RWPE2 (cell line): ENCODE results near the gene MAP3K8.
A peak's percentile ranks its signal among the peaks of the same experiment; 100 is the strongest.

ENCODE experiments used
- ATAC-seq: fragments of 200-7000 bp; cut with Tn5 transposase; 3 replicates; pipeline ENCODE4 v1.9.1; 2021; ENCODE audit warnings: low read depth
- DNase-seq: peaks from one replicate; pipeline ENCODE4 v3.0.0-alpha.2; 2020; ENCODE audit warnings: low spot score
- H3K27ac ChIP-seq: fragments of 450-650 bp; 2 replicates; pipeline ENCODE4 v1.5.1; 2017; ENCODE audit warnings: mild to moderate bottlenecking; ENCODE audit not compliant: poor library complexity, severe bottlenecking
- H3K27me3 ChIP-seq: fragments of 250-450 bp; sonication (Bioruptor Pico); 2 replicates; pipeline ENCODE4 v1.5.1; 2021; ENCODE audit warnings: mild to moderate bottlenecking, moderate library complexity; ENCODE audit not compliant: insufficient read depth, poor library complexity, severe bottlenecking
- H3K36me3 ChIP-seq: fragments of 250-450 bp; sonication (Bioruptor Pico); 2 replicates; pipeline ENCODE4 v1.5.1; 2020; ENCODE audit warnings: low read depth, mild to moderate bottlenecking, moderate library complexity
- H3K4me1 ChIP-seq: fragments of 250-450 bp; sonication (Bioruptor Pico); 2 replicates; pipeline ENCODE4 v1.5.1; 2021; ENCODE audit warnings: mild to moderate bottlenecking, moderate library complexity; ENCODE audit not compliant: insufficient read depth, poor library complexity, severe bottlenecking
- H3K4me3 ChIP-seq: fragments of 250-450 bp; sonication (Bioruptor Pico); 2 replicates; pipeline ENCODE4 v1.5.1; 2021; ENCODE audit warnings: mild to moderate bottlenecking, moderate library complexity; ENCODE audit not compliant: severe bottlenecking
- H3K9me3 ChIP-seq: fragments of 250-450 bp; sonication (Bioruptor Pico); 2 replicates; pipeline ENCODE4 v1.5.1; 2021; ENCODE audit warnings: mild to moderate bottlenecking, moderate library complexity; ENCODE audit not compliant: severe bottlenecking
- TF ChIP-seq, protein P1 (sequence below): fragments of 450-650 bp; IDR thresholded peaks from one replicate; pipeline ENCODE4 v1.5.1; 2017; ENCODE audit warnings: mild to moderate bottlenecking, moderate library complexity; ENCODE audit not compliant: poor library complexity, severe bottlenecking

The MAP3K8 gene

DNA sequence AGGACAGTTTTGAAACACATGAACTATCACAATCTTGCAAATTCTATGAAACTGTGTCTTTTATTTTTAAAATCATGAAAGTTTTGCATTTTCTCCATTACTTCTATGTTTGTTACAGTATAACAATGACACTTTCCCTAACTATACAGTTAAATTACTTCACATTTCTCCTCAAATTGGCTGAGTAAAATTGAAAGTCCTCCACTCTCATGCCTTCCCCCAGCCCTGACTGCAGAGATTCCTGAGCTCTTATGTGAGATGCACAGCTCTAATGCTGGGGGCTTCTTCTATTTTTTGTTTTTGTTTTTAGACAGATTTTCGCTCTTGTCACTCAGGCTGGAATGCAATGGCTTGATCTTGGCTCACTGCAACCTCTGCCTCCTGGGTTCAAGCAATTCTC, 22.7 kb upstream of the MAP3K8 start:
- ATAC-seq (no peak), DNase-seq (no peak)
- Histone ChIP-seq H3K27me3 (no peaks in the 10 kb centered on the region), H3K9me3 (no peaks in the 10 kb centered on the region), H3K36me3 (no peaks in the 10 kb centered on the region), H3K27ac (no peak overlapping the region), H3K4me1 (no peaks in the 10 kb centered on the region), H3K4me3 (no peak overlapping the region)
- TF ChIP-seq, protein P1, sequence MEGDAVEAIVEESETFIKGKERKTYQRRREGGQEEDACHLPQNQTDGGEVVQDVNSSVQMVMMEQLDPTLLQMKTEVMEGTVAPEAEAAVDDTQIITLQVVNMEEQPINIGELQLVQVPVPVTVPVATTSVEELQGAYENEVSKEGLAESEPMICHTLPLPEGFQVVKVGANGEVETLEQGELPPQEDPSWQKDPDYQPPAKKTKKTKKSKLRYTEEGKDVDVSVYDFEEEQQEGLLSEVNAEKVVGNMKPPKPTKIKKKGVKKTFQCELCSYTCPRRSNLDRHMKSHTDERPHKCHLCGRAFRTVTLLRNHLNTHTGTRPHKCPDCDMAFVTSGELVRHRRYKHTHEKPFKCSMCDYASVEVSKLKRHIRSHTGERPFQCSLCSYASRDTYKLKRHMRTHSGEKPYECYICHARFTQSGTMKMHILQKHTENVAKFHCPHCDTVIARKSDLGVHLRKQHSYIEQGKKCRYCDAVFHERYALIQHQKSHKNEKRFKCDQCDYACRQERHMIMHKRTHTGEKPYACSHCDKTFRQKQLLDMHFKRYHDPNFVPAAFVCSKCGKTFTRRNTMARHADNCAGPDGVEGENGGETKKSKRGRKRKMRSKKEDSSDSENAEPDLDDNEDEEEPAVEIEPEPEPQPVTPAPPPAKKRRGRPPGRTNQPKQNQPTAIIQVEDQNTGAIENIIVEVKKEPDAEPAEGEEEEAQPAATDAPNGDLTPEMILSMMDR: no peak

DNA sequence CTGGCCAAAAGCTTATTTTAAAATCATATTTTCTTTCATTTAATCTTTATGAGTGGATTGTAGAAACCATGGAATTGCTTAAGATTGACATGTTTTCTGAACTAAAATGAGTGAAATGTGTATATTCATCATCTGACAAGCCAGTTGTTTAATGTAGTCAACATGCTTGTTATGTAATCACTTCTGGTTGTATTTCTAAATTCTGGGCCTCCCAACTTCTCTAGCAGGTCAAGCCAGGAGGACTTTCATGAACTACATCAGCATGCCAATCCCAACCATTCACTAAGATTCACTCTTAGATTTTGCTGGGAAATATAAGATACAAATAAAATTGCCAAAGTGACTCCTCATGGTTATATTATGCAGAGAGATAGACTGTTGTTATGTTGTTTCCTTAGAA, 21.1 kb upstream of the MAP3K8 start:
- ATAC-seq (no peak), DNase-seq (no peak)
- Histone ChIP-seq H3K4me1 (no peaks in the 10 kb centered on the region), H3K27me3 (no peaks in the 10 kb centered on the region), H3K27ac (no peak overlapping the region), H3K36me3 (no peaks in the 10 kb centered on the region), H3K9me3 (no peaks in the 10 kb centered on the region), H3K4me3 (no peak overlapping the region)
- TF ChIP-seq, protein P1: no peak

DNA sequence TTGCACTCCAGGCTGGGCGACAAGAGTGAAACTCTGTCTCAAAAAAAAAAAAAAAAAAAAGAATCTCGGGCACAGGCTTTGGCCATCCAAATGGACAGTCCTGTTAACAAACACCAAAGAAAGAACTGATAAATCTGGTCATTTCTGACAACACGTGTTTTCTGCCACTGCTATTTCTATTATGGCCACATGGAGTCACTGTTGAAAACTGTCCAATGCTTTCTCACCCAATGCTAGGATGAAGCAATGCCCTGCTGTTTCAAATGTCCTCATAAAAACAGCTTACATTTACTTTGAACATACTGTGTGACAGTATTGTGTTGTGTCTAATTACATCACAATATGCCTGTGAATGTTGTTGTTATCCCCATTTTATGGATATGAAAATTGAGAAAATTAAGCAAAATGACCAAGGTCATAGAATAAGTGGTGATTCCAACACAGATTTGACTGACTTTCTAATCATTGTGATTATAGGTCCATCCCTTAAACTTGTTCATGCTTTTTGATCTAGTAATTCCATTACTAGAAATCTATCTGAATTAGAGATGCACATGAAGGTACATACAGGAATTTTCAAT, 19.9 kb upstream of the MAP3K8 start:
- ATAC-seq: 0 out of 3 replicates have a peak, but pooled peaks have one; percentile 31
- H3K36me3 ChIP-seq: no peaks in the 10 kb centered on the region
- H3K4me3 ChIP-seq: no peak overlapping the region
- no peak overlapping the region for H3K27ac ChIP-seq
- H3K9me3 ChIP-seq: no peaks in the 10 kb centered on the region
- DNase-seq: no peak
- H3K4me1 ChIP-seq: peaks cover 7% of the 10 kb centered on the region
- TF ChIP-seq, protein P1: peak; percentile 84
- no peaks in the 10 kb centered on the region for H3K27me3 ChIP-seq

DNA sequence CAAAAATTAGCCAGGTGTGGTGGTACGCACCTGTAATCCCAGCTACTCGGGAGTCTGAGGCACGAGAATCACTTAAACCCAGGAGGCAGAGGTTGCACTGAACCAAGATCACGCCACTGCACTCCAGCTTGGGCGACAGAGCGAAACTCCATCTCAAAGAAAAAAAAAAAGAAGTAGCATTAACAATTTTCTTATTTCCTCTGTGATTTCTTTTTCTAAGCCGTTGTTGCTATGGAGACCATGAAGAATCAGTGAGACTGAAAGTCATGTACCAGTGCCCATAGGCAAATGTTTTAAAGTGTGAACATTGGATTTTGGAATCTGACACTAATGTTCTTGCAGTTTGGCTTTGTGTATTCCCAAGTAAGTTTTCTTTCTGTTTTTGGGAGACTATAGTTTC, 18.4 kb upstream of the MAP3K8 start:
- no peak for ATAC-seq
- no peak overlapping the region for H3K27ac ChIP-seq
- H3K27me3 ChIP-seq: no peaks in the 10 kb centered on the region
- TF ChIP-seq, protein P1: no peak
- no peaks in the 10 kb centered on the region for H3K36me3 ChIP-seq
- H3K4me3 ChIP-seq: no peak overlapping the region
- peaks cover 8% of the 10 kb centered on the region for H3K4me1 ChIP-seq
- DNase-seq: no peak
- H3K9me3 ChIP-seq: no peaks in the 10 kb centered on the region

DNA sequence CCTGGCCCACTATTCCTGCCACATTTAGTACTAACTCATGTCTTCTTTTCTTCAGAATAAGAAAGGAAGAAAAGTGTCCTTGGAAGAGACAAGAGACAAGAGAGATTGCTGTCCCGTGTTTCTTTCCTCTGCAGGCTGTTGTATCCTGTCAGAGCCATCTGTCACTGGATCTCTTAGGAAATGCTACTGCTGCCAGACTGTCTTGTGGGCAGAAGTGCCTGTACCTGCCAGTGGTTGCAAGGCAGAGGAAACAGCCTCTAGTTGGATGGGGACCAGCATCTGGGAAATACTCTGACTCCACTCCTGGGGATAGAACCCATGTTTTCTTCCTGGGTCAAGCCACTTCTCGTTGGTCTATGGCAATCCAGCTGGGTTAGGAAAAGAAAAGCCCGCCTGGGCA, 16.7 kb upstream of the MAP3K8 start:
- H3K9me3 ChIP-seq: no peaks in the 10 kb centered on the region
- ATAC-seq (no peak), DNase-seq (no peak)
- H3K27ac ChIP-seq: no peak overlapping the region
- peaks cover 8% of the 10 kb centered on the region for H3K4me1 ChIP-seq
- H3K36me3 ChIP-seq: no peaks in the 10 kb centered on the region
- H3K4me3 ChIP-seq: no peak overlapping the region
- TF ChIP-seq, protein P1: no peak
- no peaks in the 10 kb centered on the region for H3K27me3 ChIP-seq
